GM12875 (cell line): ENCODE data around the gene ANKH.
"Not testable (repeated sequence)": the region's sequence is repeated elsewhere in the genome, so short reads cannot be mapped to it uniquely, and the experiment has no call there.

Source experiments
- H3K4me3 ChIP-seq: one replicate; pipeline ENCODE4 v1.5.1; 2011; ENCODE audit warnings: low read depth, low read length, control low read depth
- TF ChIP-seq, protein P1 (sequence below): IDR thresholded peaks from 2 replicates; pipeline ENCODE4 v1.5.1; 2011; ENCODE audit warnings: low read depth, mild to moderate bottlenecking, control low read depth, inconsistent platforms, low read length, moderate library complexity, borderline replicate concordance; ENCODE audit not compliant: insufficient read depth

ANKH gene

DNA sequence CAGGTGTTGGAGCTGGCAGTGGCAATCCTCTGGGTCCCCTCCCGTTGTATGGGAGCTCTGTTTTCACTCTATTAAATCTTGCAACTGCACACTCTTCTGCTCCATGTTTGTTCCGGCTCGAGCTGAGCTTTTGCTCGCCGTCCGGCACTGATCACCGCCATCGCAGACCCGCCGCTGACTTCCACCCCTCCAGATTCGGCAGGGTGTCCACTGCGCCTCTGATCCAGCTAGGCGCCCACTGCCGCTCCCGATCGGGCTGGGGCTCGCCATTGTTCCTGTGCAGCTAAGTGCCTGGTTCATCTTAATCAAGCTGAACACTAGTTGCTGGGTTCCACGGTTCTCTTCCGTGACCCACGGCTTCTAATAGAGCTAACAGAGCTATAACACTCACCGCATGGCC is 23.2 kb downstream of the ANKH start:
- TF ChIP-seq, protein P1, sequence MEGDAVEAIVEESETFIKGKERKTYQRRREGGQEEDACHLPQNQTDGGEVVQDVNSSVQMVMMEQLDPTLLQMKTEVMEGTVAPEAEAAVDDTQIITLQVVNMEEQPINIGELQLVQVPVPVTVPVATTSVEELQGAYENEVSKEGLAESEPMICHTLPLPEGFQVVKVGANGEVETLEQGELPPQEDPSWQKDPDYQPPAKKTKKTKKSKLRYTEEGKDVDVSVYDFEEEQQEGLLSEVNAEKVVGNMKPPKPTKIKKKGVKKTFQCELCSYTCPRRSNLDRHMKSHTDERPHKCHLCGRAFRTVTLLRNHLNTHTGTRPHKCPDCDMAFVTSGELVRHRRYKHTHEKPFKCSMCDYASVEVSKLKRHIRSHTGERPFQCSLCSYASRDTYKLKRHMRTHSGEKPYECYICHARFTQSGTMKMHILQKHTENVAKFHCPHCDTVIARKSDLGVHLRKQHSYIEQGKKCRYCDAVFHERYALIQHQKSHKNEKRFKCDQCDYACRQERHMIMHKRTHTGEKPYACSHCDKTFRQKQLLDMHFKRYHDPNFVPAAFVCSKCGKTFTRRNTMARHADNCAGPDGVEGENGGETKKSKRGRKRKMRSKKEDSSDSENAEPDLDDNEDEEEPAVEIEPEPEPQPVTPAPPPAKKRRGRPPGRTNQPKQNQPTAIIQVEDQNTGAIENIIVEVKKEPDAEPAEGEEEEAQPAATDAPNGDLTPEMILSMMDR, result no peak
- no peak overlapping the region for H3K4me3 ChIP-seq

DNA sequence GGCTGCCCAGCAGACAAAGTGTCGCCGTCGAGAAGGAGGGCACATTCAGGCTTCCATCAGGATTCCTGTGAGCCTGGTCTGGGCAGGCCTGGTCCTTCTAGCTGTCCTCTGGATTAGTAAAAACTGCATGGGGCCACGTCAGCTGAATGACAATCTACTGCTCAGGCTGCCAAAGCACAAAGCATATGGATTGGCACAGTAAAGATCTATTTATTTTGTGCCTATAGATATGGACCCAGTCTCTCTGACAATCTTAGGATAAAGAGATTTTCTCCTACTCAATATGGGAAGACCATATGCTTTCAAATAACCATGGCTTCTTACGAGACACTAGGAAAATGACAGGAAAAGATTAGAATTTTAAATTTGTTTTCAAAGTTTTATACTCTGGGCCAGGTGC is 24.1 kb downstream of the ANKH start:
- no peak overlapping the region for H3K4me3 ChIP-seq
- TF ChIP-seq, protein P1, result no peak

DNA sequence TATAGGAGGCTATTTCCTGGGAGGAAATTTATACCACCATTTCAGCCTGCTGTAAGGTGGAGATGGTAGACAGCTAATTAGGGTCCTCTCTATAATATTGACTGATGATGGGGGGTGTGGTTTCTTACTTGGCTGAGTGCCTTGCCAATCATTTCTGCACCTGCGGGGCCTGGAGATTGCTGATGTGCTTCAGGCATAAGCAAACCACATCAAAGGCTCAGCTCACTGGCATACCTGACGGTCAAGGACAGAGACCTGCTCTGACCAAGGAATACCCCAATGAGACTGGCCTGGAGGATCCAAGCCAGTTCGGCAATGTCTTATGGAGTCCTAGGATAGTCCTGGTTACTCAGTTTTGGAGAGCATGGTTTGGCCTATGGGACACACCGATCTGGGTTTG is 29.5 kb downstream of the ANKH start:
- TF ChIP-seq, protein P1, result no peak
- H3K4me3 ChIP-seq, result no peak overlapping the region

- TF ChIP-seq, protein P1, result no peak
Observed at GRCh38 chr5:14840624-14841023, 31.0 kb downstream of the ANKH start.

DNA sequence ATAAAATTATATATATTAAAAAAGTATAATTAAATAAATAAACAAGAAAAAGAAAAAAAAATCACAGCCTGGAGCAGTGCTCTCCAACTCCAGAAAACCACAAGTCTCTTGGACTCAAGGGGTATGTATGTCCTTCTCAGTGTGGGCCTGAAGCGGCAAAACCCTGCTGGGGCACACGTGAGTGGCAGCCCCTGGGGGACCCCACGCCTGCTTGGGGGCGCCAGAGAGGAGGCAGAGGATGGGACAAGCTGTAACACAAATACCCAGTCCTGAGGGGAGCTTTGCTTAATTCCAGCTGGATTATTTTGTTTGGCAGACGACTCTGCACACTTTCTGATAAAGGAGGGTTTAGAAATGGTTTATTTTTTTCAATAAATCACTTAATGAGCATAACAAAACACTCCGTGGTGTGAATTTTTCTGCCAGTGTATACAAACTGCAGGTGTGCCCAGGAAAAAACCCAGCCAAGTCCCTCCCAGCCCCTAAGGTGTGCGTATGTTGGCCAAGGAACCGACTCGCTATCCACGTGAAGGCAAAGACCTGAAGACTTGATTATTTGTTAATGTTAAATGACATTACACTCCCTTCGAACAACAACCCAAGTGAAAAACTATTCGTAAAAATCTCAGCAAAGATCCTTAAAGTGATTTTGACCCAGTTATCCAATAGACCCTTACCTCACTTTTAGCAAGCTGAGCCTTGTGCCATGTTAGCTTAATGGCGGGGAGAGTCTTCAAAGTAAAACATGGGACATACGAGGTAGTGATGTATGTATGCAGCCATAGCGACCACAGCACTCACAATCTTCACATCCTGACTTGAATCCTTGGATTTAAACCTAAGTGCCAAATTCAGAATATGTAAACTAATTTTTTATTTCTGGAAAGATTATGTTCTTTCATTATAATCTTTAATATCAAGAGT is 32.9 kb downstream of the ANKH start:
- TF ChIP-seq, protein P1, result no peak
- H3K4me3 ChIP-seq, result no peak overlapping the region

More at GRCh38 chr5:14840624-14841023, 31.0 kb downstream of the ANKH start:
- H3K4me3 ChIP-seq, result no peak overlapping the region

- H3K4me3 ChIP-seq, result not testable (repeated sequence)
Observed at GRCh38 chr5:14837423-14838122, 34.0 kb downstream of the ANKH start.

DNA sequence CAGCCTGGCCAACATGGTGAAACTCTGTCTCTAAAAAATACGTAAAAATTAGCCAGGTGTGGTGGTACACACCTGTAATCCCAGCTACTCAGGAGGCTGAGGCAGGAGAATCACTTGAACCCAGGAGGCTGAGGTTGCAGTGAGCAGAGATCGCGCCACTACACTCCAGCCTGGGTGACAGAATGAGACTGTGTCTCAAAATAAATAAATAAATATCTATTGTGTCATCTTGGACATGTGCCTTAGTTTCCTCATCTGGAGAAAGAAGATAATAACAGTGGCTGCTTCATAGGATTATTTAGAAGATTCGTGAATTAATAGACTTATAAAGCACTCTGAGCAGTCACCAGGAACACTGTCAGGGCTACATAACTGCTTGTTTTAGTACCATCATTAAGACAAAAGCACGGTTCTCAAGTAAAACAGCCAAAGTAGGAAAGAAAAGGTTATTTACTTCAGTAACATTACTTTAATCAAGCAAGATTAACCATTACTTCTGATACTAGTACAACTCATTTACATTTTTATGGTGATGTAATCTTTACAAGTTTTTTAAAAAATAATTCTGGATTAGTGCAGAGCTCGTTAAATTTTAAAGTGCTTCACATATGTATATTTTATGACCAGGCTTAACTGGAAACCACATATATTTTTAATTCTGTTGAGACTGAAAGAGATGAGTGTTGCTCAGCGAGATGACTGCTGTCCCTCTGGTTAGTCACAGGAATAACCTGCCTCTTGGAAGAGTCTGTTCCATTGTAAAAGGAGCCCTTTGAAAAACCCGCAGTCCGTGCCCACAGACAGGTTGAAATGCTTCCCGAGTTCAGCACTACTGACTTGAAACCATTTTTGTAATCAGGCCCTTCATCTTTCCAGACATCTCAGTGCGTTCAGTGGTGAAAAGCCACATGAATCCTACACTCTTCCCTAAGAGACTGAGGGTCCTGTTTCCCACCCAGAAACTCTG is 36.7 kb downstream of the ANKH start:
- TF ChIP-seq, protein P1, result no peak
- no peak overlapping the region for H3K4me3 ChIP-seq
